22Rv1 (cell line): ENCODE data around the gene MTFMT.

Source experiments
- ZFX ChIP-seq: fragments of 450-650 bp; IDR thresholded peaks from 2 replicates; pipeline ENCODE4 v1.6.1; 2017; ENCODE audit warnings: antibody characterized with exemption, borderline replicate concordance
- TF ChIP-seq, protein P1 (sequence below): fragments of 450-650 bp; IDR thresholded peaks from 2 replicates; pipeline ENCODE4 v1.5.1; 2017; ENCODE audit warnings: mild to moderate bottlenecking

DNA sequence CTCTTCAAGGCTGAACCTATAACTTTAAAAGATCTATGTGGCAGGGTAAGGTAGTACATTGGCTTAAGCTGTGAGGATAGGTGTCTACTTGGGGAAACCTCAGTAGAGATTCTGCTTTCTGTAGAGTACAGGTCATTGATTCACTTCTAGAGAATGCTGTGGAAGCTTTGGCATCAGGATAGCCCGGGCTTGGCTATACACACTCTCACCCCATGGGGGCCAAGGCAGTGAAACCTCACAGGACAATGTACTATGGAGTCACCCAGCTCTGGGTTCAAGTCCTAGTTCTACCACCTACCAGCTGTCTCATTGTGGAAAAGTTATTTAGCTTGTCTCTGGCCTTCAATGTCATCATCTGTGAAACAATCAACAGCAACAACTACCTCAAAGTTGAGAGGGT lies 9.0 kb downstream of the MTFMT start:
- TF ChIP-seq, protein P1, sequence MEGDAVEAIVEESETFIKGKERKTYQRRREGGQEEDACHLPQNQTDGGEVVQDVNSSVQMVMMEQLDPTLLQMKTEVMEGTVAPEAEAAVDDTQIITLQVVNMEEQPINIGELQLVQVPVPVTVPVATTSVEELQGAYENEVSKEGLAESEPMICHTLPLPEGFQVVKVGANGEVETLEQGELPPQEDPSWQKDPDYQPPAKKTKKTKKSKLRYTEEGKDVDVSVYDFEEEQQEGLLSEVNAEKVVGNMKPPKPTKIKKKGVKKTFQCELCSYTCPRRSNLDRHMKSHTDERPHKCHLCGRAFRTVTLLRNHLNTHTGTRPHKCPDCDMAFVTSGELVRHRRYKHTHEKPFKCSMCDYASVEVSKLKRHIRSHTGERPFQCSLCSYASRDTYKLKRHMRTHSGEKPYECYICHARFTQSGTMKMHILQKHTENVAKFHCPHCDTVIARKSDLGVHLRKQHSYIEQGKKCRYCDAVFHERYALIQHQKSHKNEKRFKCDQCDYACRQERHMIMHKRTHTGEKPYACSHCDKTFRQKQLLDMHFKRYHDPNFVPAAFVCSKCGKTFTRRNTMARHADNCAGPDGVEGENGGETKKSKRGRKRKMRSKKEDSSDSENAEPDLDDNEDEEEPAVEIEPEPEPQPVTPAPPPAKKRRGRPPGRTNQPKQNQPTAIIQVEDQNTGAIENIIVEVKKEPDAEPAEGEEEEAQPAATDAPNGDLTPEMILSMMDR: no peak
- TF ChIP-seq ZFX: no peak
